HEK293 (cell line): ENCODE data around the gene ZNF836.

Source experiments
- CTCF ChIP-seq: fragments of 450-650 bp; formaldehyde crosslinking; IDR thresholded peaks from 2 replicates; pipeline ENCODE4 v1.5.1; 2016; ENCODE audit warnings: missing biosample characterization, missing genetic modification characterization
- GLIS1 ChIP-seq: fragments of 450-650 bp; formaldehyde crosslinking; IDR thresholded peaks from 2 replicates; pipeline ENCODE4 v1.5.1; 2016; ENCODE audit warnings: missing biosample characterization, missing genetic modification characterization
- HIC1 ChIP-seq: fragments of 450-650 bp; formaldehyde crosslinking; IDR thresholded peaks from 2 replicates; pipeline ENCODE4 v1.5.1; 2016; ENCODE audit warnings: missing biosample characterization, missing genetic modification characterization
- KLF1 ChIP-seq: fragments of 450-650 bp; formaldehyde crosslinking; IDR thresholded peaks from 2 replicates; pipeline ENCODE4 v1.5.1; 2016; ENCODE audit warnings: missing biosample characterization, missing genetic modification characterization
- KLF16 ChIP-seq: fragments of 450-650 bp; formaldehyde crosslinking; IDR thresholded peaks from 2 replicates; pipeline ENCODE4 v1.5.1; 2017; ENCODE audit warnings: missing biosample characterization, missing genetic modification characterization
- KLF8 ChIP-seq: fragments of 450-650 bp; formaldehyde crosslinking; IDR thresholded peaks from 2 replicates; pipeline ENCODE4 v1.5.1; 2016; ENCODE audit warnings: missing biosample characterization, missing genetic modification characterization
- OVOL3 ChIP-seq: fragments of 450-650 bp; formaldehyde crosslinking; IDR thresholded peaks from 2 replicates; pipeline ENCODE4 v1.5.1; 2016; ENCODE audit warnings: missing biosample characterization, missing genetic modification characterization
- PBX3 ChIP-seq: sonication (generic); formaldehyde crosslinking; IDR thresholded peaks from 2 replicates; pipeline ENCODE4 v1.8.1; 2022; ENCODE audit warnings: mild to moderate bottlenecking, moderate library complexity, missing genetic modification reagents
- PRDM1 ChIP-seq: fragments of 450-650 bp; formaldehyde crosslinking; IDR thresholded peaks from 2 replicates; pipeline ENCODE4; 2016; ENCODE audit warnings: missing biosample characterization, missing genetic modification characterization
- SCRT1 ChIP-seq: fragments of 450-650 bp; formaldehyde crosslinking; IDR thresholded peaks from 2 replicates; pipeline ENCODE4 v1.5.1; 2016; ENCODE audit warnings: missing biosample characterization, missing genetic modification characterization, borderline replicate concordance
- SP3 ChIP-seq: fragments of 450-650 bp; formaldehyde crosslinking; IDR thresholded peaks from 2 replicates; pipeline ENCODE4 v1.5.1; 2016; ENCODE audit warnings: missing biosample characterization, missing genetic modification characterization
- YY1 ChIP-seq: fragments of 450-650 bp; formaldehyde crosslinking; IDR thresholded peaks from 2 replicates; pipeline ENCODE4 v1.5.1; 2018; ENCODE audit warnings: missing biosample characterization, missing genetic modification characterization
- ZBTB11 ChIP-seq: fragments of 450-650 bp; formaldehyde crosslinking; conservative IDR thresholded peaks from 2 replicates; pipeline ENCODE4 v1.5.1; 2016; ENCODE audit warnings: low read depth, missing biosample characterization, missing genetic modification characterization
- ZBTB17 ChIP-seq: fragments of 450-650 bp; formaldehyde crosslinking; IDR thresholded peaks from 2 replicates; pipeline ENCODE4 v1.5.1; 2016; ENCODE audit warnings: missing biosample characterization, missing genetic modification characterization
- ZBTB21 ChIP-seq: fragments of 450-650 bp; formaldehyde crosslinking; IDR thresholded peaks from 2 replicates; pipeline ENCODE4 v1.5.1; 2017; ENCODE audit warnings: missing biosample characterization, missing genetic modification characterization
- ZFP37 ChIP-seq: fragments of 450-650 bp; formaldehyde crosslinking; IDR thresholded peaks from 2 replicates; pipeline ENCODE4 v1.5.1; 2016; ENCODE audit warnings: missing biosample characterization, missing genetic modification characterization
- ZFP69B ChIP-seq: fragments of 450-650 bp; formaldehyde crosslinking; IDR thresholded peaks from 2 replicates; pipeline ENCODE4 v1.5.1; 2016; ENCODE audit warnings: missing biosample characterization, missing genetic modification characterization
- ZIC2 ChIP-seq: fragments of 450-650 bp; formaldehyde crosslinking; IDR thresholded peaks from 2 replicates; pipeline ENCODE4 v1.5.1; 2016; ENCODE audit warnings: missing biosample characterization, missing genetic modification characterization
- ZNF121 ChIP-seq: fragments of 450-650 bp; formaldehyde crosslinking; IDR thresholded peaks from 2 replicates; pipeline ENCODE4 v1.5.1; 2016; ENCODE audit warnings: missing biosample characterization, missing genetic modification characterization
- ZNF133 ChIP-seq: fragments of 450-650 bp; formaldehyde crosslinking; IDR thresholded peaks from 2 replicates; pipeline ENCODE4 v1.5.1; 2016; ENCODE audit warnings: missing biosample characterization, missing genetic modification characterization
- ZNF324 ChIP-seq: fragments of 450-650 bp; formaldehyde crosslinking; IDR thresholded peaks from 2 replicates; pipeline ENCODE4 v1.5.1; 2016; ENCODE audit warnings: missing biosample characterization, missing genetic modification characterization
- ZNF391 ChIP-seq: fragments of 450-650 bp; formaldehyde crosslinking; IDR thresholded peaks from 2 replicates; pipeline ENCODE4 v1.5.1; 2016; ENCODE audit warnings: low read depth, missing biosample characterization, missing genetic modification characterization, borderline replicate concordance
- ZNF423 ChIP-seq: fragments of 450-650 bp; formaldehyde crosslinking; IDR thresholded peaks from 2 replicates; pipeline ENCODE4 v1.5.1; 2016; ENCODE audit warnings: missing biosample characterization, missing genetic modification characterization
- ZNF544 ChIP-seq: fragments of 450-650 bp; formaldehyde crosslinking; IDR thresholded peaks from 2 replicates; pipeline ENCODE4 v1.5.0; 2017; ENCODE audit warnings: missing biosample characterization, missing genetic modification characterization
- ZNF561 ChIP-seq: fragments of 450-650 bp; IDR thresholded peaks from 2 replicates; pipeline ENCODE4 v1.5.1; 2018; ENCODE audit warnings: missing biosample characterization, missing genetic modification characterization, borderline replicate concordance
- ZNF670 ChIP-seq: fragments of 450-650 bp; formaldehyde crosslinking; IDR thresholded peaks from 2 replicates; pipeline ENCODE4 v1.5.1; 2016; ENCODE audit warnings: missing biosample characterization, missing genetic modification characterization, low read depth
- ZNF704 ChIP-seq: fragments of 450-650 bp; formaldehyde crosslinking; IDR thresholded peaks from 2 replicates; pipeline ENCODE4 v1.5.1; 2016; ENCODE audit warnings: missing biosample characterization, missing genetic modification characterization
- ZNF791 ChIP-seq: fragments of 450-650 bp; formaldehyde crosslinking; IDR thresholded peaks from 2 replicates; pipeline ENCODE4 v1.5.1; 2016; ENCODE audit warnings: missing biosample characterization, missing genetic modification characterization
- ZNF843 ChIP-seq: fragments of 450-650 bp; formaldehyde crosslinking; IDR thresholded peaks from 2 replicates; pipeline ENCODE4 v1.5.1; 2016; ENCODE audit warnings: missing biosample characterization, missing genetic modification characterization
- ZXDB ChIP-seq: fragments of 450-650 bp; formaldehyde crosslinking; IDR thresholded peaks from 2 replicates; pipeline ENCODE4 v1.5.1; 2016; ENCODE audit warnings: missing biosample characterization, missing genetic modification characterization

The ZNF836 gene

GRCh38 chr19:52139252-52140031 is 32.0 kb downstream of the ZNF836 start, which contains the start of gene ZNF616 (continued):
- no peak for TF ChIP-seq HIC1 (tag by site-specific recombination)
- no peak for TF ChIP-seq OVOL3 (tag by site-specific recombination)
- TF ChIP-seq KLF8 (tag by site-specific recombination), result peak; percentile 88
- TF ChIP-seq SCRT1 (tag by site-specific recombination), result peak; percentile 71; the same call in 1 of the 2 replicates
- 0 out of 2 replicates have a peak, but pooled peaks have one; percentile 48 for TF ChIP-seq ZNF324 (tag by site-specific recombination)
- TF ChIP-seq ZXDB (tag by site-specific recombination), result peak; percentile 88
- peak; percentile 48; the same call in 1 of the 2 replicates for TF ChIP-seq PRDM1 (tag by site-specific recombination)
- TF ChIP-seq ZNF544, result no peak
- TF ChIP-seq ZNF843 (tag by site-specific recombination), result 0 out of 2 replicates have a peak, but pooled peaks have one; percentile 7
- TF ChIP-seq ZNF423 (tag by site-specific recombination), result peak; percentile 49; the same call in 1 of the 2 replicates
- TF ChIP-seq PBX3 (CRISPR knock-in tag), result peak; percentile 77
- TF ChIP-seq ZIC2 (tag by site-specific recombination), result peak; percentile 33; the same call in 1 of the 2 replicates
- peak; percentile 72 for TF ChIP-seq ZNF133
- peak; percentile 75; the same call in 1 of the 2 replicates for TF ChIP-seq ZFP37 (tag by site-specific recombination)
- TF ChIP-seq ZBTB17 (tag by site-specific recombination), result peak; percentile 92
- TF ChIP-seq GLIS1 (tag by site-specific recombination), result peak; percentile 88
- 0 out of 2 replicates have a peak, but pooled peaks have one; percentile 22 for TF ChIP-seq ZNF391
- TF ChIP-seq KLF1 (tag by site-specific recombination), result peak; percentile 24
- TF ChIP-seq ZBTB21, result 0 out of 2 replicates have a peak, but pooled peaks have one; percentile 9
- TF ChIP-seq ZNF791 (tag by site-specific recombination), result no peak
- peak; percentile 96 for TF ChIP-seq CTCF
- TF ChIP-seq ZBTB11 (tag by site-specific recombination), result peak; percentile 98
- no peak for TF ChIP-seq ZNF704 (tag by site-specific recombination)
- TF ChIP-seq ZNF670 (tag by site-specific recombination), result no peak
- peak; percentile 73 for TF ChIP-seq KLF16 (tag by site-specific recombination)
- no peak for TF ChIP-seq YY1 (tag by site-specific recombination)
- TF ChIP-seq ZNF561, result peak; percentile 75
- peak; percentile 88 for TF ChIP-seq SP3 (tag by site-specific recombination)
- TF ChIP-seq ZNF121 (tag by site-specific recombination), result no peak
- 0 out of 2 replicates have a peak, but pooled peaks have one; percentile 15 for TF ChIP-seq ZFP69B (tag by site-specific recombination)
